SK-N-MC (cell line): ENCODE measurements around the gene TMPRSS3.

Source experiments
- EZH2 ChIP-seq: fragments of 200-600 bp; sonication (generic); IDR thresholded peaks from one replicate; pipeline ENCODE4 v1.6.1; 2017; ENCODE audit warnings: antibody characterized with exemption
- FOXP2 ChIP-seq: optimal IDR thresholded peaks from 2 replicates; pipeline ENCODE3; 2011; ENCODE audit warnings: mild to moderate bottlenecking, moderate library complexity; ENCODE audit not compliant: insufficient read depth; ENCODE audit errors: extremely low read length, control extremely low read depth
- POLR2AphosphoS5 ChIP-seq: IDR thresholded peaks from 2 replicates; pipeline ENCODE4 v1.6.1; 2012; ENCODE audit warnings: mild to moderate bottlenecking, low read depth, low read length, borderline replicate concordance

DNA sequence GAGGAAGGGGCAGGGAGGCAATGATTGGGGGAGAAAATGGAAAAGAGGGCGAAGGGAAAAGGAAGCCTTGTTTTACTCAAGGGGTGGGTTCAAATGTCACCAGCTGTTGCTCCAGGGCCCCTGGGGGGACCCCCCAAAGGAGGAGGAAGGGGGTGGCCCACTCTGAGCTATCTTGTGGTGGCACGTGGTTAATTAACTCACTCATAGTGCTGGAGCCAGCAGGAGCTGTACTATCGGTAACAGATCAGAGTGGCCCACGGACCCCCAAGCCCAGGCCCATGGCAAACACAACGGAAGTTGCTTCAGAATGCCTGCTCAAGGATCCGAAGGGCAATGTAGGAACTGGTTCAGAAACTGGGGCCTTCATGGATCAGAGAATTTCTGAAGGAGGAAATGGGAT lies 52.3 kb downstream of the TMPRSS3 start:
- no peak for TF ChIP-seq POLR2AphosphoS5
- TF ChIP-seq EZH2: no peak
- TF ChIP-seq FOXP2: no peak
